Motor neuron (in vitro differentiated cells): ENCODE measurements around the gene SARS1. TPM values are rescaled to one million over a fixed set of nuclear protein-coding genes. Genes with fewer than 3 reads are reported as not detected.

ENCODE experiments used
- ATAC-seq, 8 experiments: fragments of 200-7000 bp; cut with Tn5 transposase; replicated peaks in 6 of 8; 2 replicates each; pipeline ENCODE4 v1.8.0; 2021; ENCODE audit warnings: mild to moderate bottlenecking in 8 of 8, moderate library complexity in 8 of 8
- H3K27ac ChIP-seq, 2 donors: fragments of 250-450 bp; sonication (Bioruptor Pico); 2 replicates each; pipeline ENCODE4 v1.9.0; 2021; ENCODE audit warnings: antibody characterized with exemption in 2 of 2, mild to moderate bottlenecking in 2 of 2, moderate library complexity in 1 of 2
- H3K4me1 ChIP-seq, 2 donors: fragments of 250-450 bp; sonication (Bioruptor Pico); replicated peaks in 1 of 2; 2 replicates each; pipeline ENCODE4 v1.6.1; 2021; ENCODE audit warnings: antibody characterized with exemption in 2 of 2, mild to moderate bottlenecking in 2 of 2, moderate library complexity in 1 of 2
- H3K4me3 ChIP-seq, 5 donors: fragments of 250-450 bp; sonication (Bioruptor Pico); 2 replicates each; pipeline ENCODE4 v1.9.0; 2021; ENCODE audit warnings: antibody characterized with exemption in 5 of 5, mild to moderate bottlenecking in 5 of 5, moderate library complexity in 4 of 5
- WGBS, 10 experiments: fragments of 450-650 bp; shearing (Covaris generic); methylation state at CpG; one replicate each; pipeline ENCODE4 v1.0.0; 2022; 5-methylcytosine and 5-hydroxymethylcytosine counted together
- in situ Hi-C, 9 experiments: fragments of 400-800 bp; cut with MboI; loops; one replicate each; pipeline ENCODE4 v1.15.0; 2021; ENCODE audit warnings: low sequenced_read_pairs in 9 of 9, low pct_unique_long_range_greater_than_20kb in 2 of 9; ENCODE audit not compliant: unreplicated experiment in 9 of 9
- total RNA-seq, 8 experiments: library from RNA; unstranded; fragments of 300-600 nt; gene quantifications; 2 replicates each; pipeline versions ENCODE4 v1.2.3 to v1.2.4, GENCODE V29; 2022

The SARS1 gene
- total RNA-seq, 8 experiments from 2014 or later = 118 to 795 (median 414) TPM

- in situ Hi-C loops = loop anchor here in 2 of 9 experiments (25.0 kb wide), 1 partner anchor 124 kb away; the partner anchor contains the start of gene SORT1 (in 2 of the 2)
- whole genome bisulfite sequencing, 10 experiments = 17 to 100% (median 54%) methylated on average over 1 to 8 of the region's 29 CpGs; no CpG with 5 or more reads in 5 of the 10 experiments
- no peak overlapping the region for H3K4me3 ChIP-seq
Measured at GRCh38 chr1:109263597-109264378, 50.1 kb downstream of the SARS1 start.

GRCh38 chr1:109264379-109264755, 50.6 kb downstream of the SARS1 start:
- Histone ChIP-seq H3K4me3 (no peak overlapping the region), H3K4me1 (peaks cover 16 to 21% of the 10 kb centered on the region in 2 donors), H3K27ac (peak overlapping the region in 1 of 2 donors; percentile 14)
- 20 to 90% (median 73%) methylated on average over 1 to 2 of the region's 9 CpGs; no CpG with 5 or more reads in 6 of the 10 experiments for WGBS, 10 experiments
- no peak for ATAC-seq
- in situ Hi-C loops = loop anchor here in 2 of 9 experiments (25.0 kb wide), 1 partner anchor 123 kb away; the partner anchor contains the start of gene SORT1 (in 2 of the 2)

More at GRCh38 chr1:109263597-109264378, 50.1 kb downstream of the SARS1 start:
- peaks cover 22 to 26% of the 10 kb centered on the region in 2 donors for H3K4me1 ChIP-seq
- peak overlapping the region in 1 of 2 donors; percentile 40 for H3K27ac ChIP-seq
- peak; percentile 67 to 99 (median 83) for ATAC-seq

GRCh38 chr1:109265016-109265415, 51.3 kb downstream of the SARS1 start:
- no peak for ATAC-seq
- no peak overlapping the region for H3K27ac ChIP-seq
- peaks cover 11 to 16% of the 10 kb centered on the region in 2 donors for H3K4me1 ChIP-seq
- no peak overlapping the region for H3K4me3 ChIP-seq
- 78 to 95% (median 88%) methylated on average over 2 to 4 of the region's 4 CpGs; no CpG with 5 or more reads in 7 of the 10 experiments for WGBS, 10 experiments
- in situ Hi-C loops = loop anchor here in 2 of 9 experiments (25.0 kb wide), 1 partner anchor 122 kb away; the partner anchor contains the start of gene SORT1 (in 2 of the 2)

DNA sequence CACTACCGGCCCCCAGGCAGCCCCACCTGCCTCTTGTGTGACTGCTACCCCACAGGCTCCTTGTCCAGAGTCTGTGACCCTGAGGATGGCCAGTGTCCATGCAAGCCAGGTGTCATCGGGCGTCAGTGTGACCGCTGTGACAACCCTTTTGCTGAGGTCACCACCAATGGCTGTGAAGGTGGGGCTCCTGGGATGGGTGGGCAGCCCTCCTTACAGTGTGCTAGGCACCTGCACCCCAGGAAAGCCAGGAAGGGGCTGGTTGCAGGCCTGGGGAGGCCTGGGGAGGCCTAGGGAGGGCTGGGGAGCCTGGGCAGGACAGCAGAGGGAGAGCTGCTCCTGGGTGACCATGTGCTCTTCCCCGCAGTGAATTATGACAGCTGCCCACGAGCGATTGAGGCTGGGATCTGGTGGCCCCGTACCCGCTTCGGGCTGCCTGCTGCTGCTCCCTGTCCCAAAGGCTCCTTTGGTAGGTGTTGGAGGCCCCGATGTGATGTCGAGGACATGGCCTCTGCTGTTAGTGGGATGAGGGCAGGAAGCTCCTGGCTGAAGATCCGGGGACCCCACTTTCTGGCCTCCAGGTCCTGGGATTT, 52.1 kb downstream of the SARS1 start:
- Histone ChIP-seq H3K4me1 (peaks cover 3 to 8% of the 10 kb centered on the region in 2 donors), H3K4me3 (no peak overlapping the region), H3K27ac (no peak overlapping the region)
- in situ Hi-C loops = loop anchor here in 2 of 9 experiments (25.0 kb wide), 1 partner anchor 121 kb away; the partner anchor contains the start of gene SORT1 (in 2 of the 2)
- no peak for ATAC-seq
- 47 to 100% (median 93%) methylated on average over 1 to 9 of the region's 13 CpGs; no CpG with 5 or more reads in 5 of the 10 experiments for WGBS, 10 experiments

GRCh38 chr1:109266965-109267364, 53.2 kb downstream of the SARS1 start:
- in situ Hi-C loops = loop anchor here in 2 of 9 experiments (25.0 kb wide), 1 partner anchor 120 kb away; the partner anchor contains the start of gene SORT1 (in 2 of the 2)
- Histone ChIP-seq H3K4me1 (peaks cover 0 to 7% of the 10 kb centered on the region in 2 donors), H3K4me3 (no peak overlapping the region), H3K27ac (no peak overlapping the region)
- no peak for ATAC-seq
- WGBS, 10 experiments = 59 to 100% (median 92%) methylated on average over 3 to 11 of the region's 11 CpGs; no CpG with 5 or more reads in 4 of the 10 experiments

DNA sequence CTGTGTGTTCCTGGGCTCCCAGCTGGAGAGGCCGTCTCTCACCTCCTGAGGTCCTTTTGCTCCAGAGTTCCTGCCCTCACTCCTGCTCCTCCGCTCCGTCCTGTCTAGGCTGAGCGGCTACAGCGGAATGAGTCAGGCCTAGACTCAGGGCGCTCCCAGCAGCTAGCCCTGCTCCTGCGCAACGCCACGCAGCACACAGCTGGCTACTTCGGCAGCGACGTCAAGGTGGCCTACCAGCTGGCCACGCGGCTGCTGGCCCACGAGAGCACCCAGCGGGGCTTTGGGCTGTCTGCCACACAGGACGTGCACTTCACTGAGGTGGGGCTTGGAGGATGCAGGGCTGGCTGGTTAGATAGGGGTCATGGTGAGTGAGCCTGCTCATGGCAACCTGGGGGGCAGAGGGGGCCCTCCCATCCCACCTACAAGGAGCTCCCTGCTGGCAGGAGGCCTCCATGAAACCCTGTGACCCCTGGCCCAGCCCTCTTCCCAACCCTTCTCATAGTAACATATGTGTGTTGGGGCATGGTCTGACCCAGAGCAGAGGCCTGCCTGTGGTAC, 54.1 kb downstream of the SARS1 start:
- 87 to 100% (median 96%) methylated on average over 3 to 17 of the region's 17 CpGs; no CpG with 5 or more reads in 3 of the 10 experiments for WGBS, 10 experiments
- in situ Hi-C loops = loop anchor here in 2 of 9 experiments (25.0 kb wide), 1 partner anchor 119 kb away; the partner anchor contains the start of gene SORT1 (in 2 of the 2)
- no peak for ATAC-seq
- Histone ChIP-seq H3K27ac (no peak overlapping the region), H3K4me1 (peaks cover 0 to 7% of the 10 kb centered on the region in 2 donors), H3K4me3 (no peak overlapping the region)

- WGBS, 10 experiments = 80 to 100% (median 94%) methylated on average over 1 to 7 of the region's 29 CpGs; no CpG with 5 or more reads in 6 of the 10 experiments
Measured at GRCh38 chr1:109268431-109269211, 54.9 kb downstream of the SARS1 start.

DNA sequence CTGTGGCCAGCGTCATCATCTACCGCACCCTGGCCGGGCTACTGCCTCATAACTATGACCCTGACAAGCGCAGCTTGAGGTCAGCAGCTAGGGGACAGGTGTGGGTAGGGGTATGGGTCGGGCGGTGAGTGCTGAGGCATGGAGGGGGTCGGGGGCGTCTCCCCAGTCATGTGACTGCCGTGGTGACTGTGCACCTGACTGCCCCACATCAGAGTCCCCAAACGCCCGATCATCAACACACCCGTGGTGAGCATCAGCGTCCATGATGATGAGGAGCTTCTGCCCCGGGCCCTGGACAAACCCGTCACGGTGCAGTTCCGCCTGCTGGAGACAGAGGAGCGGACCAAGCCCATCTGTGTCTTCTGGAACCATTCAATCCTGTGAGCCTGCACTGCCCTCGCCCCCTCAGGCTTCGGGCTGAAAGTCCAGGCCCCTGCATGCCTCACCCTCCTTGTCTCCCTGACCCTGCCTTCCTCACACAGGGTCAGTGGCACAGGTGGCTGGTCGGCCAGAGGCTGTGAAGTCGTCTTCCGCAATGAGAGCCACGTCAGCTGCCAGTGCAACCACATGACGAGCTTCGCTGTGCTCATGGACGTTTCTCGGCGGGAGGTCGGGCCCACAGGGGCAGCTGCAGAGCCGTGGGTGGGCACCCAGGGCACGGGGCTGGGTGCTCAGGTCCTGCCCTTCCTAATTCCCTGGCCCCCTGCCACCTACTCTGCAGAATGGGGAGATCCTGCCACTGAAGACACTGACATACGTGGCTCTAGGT, 55.7 kb downstream of the SARS1 start:
- 88 to 100% (median 100%) methylated on average over 1 to 21 of the region's 33 CpGs; no CpG with 5 or more reads in 5 of the 10 experiments for WGBS, 10 experiments
- in situ Hi-C loops = loop anchor here in 2 of 9 experiments (25.0 kb wide), 1 partner anchor 118 kb away; the partner anchor contains the start of gene SORT1 (in 2 of the 2)
- no peak overlapping the region for H3K4me3 ChIP-seq
- H3K27ac ChIP-seq = no peak overlapping the region
- peak in 2 of 8 experiments; percentile 7 to 16 for ATAC-seq
- H3K4me1 ChIP-seq = peaks cover 4 to 6% of the 10 kb centered on the region in 2 donors

More at GRCh38 chr1:109268431-109269211, 54.9 kb downstream of the SARS1 start:
- in situ Hi-C loops = loop anchor here in 2 of 9 experiments (25.0 kb wide), 1 partner anchor 119 kb away; the partner anchor contains the start of gene SORT1 (in 2 of the 2)
- ATAC-seq = peak in 1 of 8 experiments; percentile 3
- H3K4me3 ChIP-seq = no peak overlapping the region
- H3K4me1 ChIP-seq = peaks cover 0 to 5% of the 10 kb centered on the region in 2 donors
- no peak overlapping the region for H3K27ac ChIP-seq

DNA sequence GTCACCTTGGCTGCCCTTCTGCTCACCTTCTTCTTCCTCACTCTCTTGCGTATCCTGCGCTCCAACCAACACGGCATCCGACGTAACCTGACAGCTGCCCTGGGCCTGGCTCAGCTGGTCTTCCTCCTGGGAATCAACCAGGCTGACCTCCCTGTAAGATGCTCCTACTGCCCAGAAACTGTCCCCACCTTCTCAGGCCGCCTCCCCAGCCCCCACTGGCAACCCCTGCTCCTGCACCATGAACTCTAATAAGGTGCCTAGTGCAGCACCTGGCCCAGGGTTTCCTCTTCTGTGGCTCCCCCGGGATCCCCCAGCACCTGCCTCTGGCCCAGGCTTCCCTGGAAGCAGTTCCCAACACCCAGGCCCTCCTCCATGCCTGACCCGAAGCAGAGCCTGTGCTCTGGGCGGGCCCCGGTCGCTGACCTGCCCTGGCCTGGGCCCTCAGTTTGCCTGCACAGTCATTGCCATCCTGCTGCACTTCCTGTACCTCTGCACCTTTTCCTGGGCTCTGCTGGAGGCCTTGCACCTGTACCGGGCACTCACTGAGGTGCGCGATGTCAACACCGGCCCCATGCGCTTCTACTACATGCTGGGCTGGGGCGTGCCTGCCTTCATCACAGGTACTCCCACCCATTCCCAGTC, 56.4 kb downstream of the SARS1 start:
- WGBS, 10 experiments = 20 to 100% (median 94%) methylated on average over 1 to 17 of the region's 17 CpGs; no CpG with 5 or more reads in 6 of the 10 experiments

DNA sequence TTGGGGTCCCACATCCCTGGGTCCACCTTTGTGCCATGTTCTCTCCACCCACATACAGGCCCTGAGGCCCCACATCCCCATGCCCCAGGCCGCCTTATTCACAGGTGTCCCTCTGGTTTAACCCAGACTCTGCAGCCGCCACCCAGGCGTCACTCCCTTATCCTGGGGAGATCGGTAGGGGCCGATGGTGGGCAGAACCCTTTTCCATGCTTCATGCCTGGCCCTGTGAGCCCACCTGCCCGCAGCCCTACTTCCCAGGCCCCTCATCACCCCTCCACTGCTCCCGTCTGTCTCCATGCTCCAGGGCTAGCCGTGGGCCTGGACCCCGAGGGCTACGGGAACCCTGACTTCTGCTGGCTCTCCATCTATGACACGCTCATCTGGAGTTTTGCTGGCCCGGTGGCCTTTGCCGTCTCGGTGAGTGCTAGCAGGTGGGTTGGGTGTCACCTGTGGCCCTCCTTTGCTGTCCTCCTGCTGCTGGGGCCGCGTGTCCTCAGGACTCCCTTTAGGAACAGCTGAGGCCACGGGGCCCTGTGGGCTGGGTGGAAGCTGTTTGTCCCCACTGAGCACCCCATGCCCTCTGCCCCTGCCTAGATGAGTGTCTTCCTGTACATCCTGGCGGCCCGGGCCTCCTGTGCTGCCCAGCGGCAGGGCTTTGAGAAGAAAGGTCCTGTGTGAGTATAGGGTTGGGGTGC, 57.1 kb downstream of the SARS1 start:
- no peak for ATAC-seq
- Histone ChIP-seq H3K4me1 (peaks cover 16 to 17% of the 10 kb centered on the region in 2 donors), H3K27ac (no peak overlapping the region), H3K4me3 (no peak overlapping the region)
- 91 to 95% (median 94%) methylated on average over 4 to 7 of the region's 20 CpGs; no CpG with 5 or more reads in 7 of the 10 experiments for WGBS, 10 experiments
- in situ Hi-C loops = loop anchor here in 3 of 9 experiments (10.0 to 25.0 kb wide), 2 partner anchors 117 to 124 kb away; partner anchors contain the start of gene SORT1 (in 3 of the 3)

More for the DNA sequence above, 56.4 kb downstream of the SARS1 start:
- no peak overlapping the region for H3K4me3 ChIP-seq
- H3K27ac ChIP-seq = no peak overlapping the region
- peaks cover 11 to 13% of the 10 kb centered on the region in 2 donors for H3K4me1 ChIP-seq
- no peak for ATAC-seq
- in situ Hi-C loops = loop anchor here in 3 of 9 experiments (10.0 to 25.0 kb wide), 2 partner anchors 117 to 125 kb away; partner anchors contain the start of gene SORT1 (in 3 of the 3)
